GM21360 (cell line): Measurements from ENCODE around the gene DCAF4L1.

ENCODE experiments used
- ATAC-seq: cut with Tn5 transposase; IDR thresholded peaks from one replicate; pipeline ENCODE4 v1.9.1; 2021; ENCODE audit warnings: mild to moderate bottlenecking, moderate library complexity; ENCODE audit not compliant: unreplicated experiment

The DCAF4L1 gene

GRCh38 chr4:41990365-41991111 lies 9.0 kb downstream of the DCAF4L1 start, which contains the start of gene SLC30A9:
SLC30A9 (plus strand) TSS chr4:41990530; CDS start chr4:41990652, 122 bp downstream.
- ATAC-seq, result peak; percentile 98

- no peak for ATAC-seq
Observed at GRCh38 chr4:41991916-41992767, 10.6 kb downstream of the DCAF4L1 start.

DNA sequence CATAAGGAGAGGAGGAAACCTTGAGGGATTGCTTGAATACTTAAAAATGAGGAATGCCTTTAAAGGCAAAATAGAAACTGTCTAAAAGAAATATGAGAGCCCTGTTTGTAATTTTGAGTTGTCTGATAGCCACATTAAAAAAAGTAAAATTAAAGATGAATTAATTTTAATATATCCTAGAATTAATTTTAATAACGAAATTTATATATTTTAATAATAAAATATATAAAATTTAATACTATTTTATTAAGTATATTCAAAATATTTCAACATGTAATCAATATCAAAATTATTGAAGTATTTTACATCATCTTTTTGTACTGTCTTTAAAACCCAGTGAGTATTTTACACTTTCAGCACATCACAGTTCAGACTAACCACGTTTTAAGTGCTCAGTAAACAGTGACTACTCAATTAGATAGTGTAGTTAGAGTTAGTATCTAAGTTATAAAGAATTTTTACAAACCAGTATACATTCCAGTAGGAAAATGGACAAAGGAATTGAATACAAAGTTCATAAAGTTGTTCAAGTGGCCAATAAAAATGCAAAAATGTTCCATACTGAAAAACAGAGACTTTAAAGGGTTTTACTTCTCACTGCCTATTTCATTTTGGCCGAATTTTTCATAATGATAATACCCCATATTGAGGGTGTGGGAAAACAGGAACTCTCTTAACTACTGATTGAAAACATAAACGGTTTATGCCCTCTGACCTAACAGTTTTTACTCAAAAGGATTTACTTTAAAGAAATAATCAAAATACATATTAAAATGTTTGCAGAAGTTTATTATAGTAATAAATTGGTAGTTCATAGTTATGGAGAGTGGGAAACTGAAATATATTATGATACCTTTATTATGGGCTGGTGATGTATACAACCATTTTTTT lies 11.7 kb downstream of the DCAF4L1 start:
- ATAC-seq, result no peak

DNA sequence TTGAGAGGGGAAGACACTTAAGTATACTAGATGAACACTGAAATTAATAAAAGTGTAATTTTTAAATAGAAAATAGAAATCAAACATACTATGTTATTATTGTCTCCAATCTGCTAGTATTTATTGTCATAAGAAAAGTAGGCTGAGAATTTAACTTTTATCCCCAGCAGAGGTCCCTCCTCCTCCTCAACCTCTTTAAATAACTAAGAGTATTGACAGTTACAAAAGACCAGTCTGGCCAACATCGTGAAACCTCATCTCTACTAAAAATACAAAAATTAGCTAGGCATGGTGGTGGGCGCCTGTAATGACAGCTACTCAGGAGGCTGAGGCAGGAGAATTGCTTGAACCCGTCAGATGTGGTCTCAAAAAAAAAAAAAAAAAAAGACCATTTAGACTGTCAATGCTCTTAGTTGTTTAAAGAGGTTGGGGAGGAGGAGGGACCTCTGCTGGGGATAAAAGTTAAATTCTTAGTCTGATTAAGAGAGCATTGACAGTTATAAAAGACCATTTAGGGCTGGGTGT lies 13.0 kb downstream of the DCAF4L1 start:
- no peak for ATAC-seq

DNA sequence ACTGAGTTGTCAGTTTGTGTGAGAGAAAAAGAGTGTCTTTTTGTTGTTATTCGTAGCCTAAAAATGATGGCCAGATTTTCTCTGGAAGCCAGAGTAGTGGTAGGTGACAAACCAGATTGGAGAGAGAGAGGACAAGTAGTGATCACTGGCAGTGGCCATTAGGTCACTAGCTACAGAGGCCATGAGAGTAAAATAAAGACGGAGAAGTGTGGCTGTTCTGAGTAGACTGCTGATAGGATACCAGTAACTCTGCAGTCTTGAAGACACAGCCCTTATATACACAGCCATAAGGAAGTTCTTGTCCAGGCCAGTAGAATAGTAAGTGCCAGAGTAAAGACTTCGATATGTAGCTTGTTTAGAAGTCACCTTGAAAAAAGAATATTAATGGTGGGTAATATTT lies 16.5 kb downstream of the DCAF4L1 start:
- ATAC-seq, result no peak

DNA sequence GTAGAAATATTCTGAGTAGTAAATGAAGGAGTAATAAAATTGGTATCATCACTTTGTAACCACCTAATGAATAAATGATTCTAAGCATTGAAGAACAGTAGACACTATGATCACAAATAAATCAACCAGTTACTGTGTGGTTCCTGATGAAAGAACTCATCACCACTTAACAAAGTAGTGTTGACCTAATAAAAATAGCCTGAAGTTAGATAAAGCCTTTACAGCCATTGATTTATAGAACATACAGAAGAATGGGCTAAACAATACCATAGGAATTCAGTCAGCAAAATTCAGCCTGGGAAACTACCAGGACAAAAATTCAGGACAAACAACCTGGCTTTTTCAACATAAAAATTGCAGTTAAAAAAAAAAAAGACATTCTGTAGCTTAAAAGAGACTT lies 17.8 kb downstream of the DCAF4L1 start:
- ATAC-seq, result no peak

DNA sequence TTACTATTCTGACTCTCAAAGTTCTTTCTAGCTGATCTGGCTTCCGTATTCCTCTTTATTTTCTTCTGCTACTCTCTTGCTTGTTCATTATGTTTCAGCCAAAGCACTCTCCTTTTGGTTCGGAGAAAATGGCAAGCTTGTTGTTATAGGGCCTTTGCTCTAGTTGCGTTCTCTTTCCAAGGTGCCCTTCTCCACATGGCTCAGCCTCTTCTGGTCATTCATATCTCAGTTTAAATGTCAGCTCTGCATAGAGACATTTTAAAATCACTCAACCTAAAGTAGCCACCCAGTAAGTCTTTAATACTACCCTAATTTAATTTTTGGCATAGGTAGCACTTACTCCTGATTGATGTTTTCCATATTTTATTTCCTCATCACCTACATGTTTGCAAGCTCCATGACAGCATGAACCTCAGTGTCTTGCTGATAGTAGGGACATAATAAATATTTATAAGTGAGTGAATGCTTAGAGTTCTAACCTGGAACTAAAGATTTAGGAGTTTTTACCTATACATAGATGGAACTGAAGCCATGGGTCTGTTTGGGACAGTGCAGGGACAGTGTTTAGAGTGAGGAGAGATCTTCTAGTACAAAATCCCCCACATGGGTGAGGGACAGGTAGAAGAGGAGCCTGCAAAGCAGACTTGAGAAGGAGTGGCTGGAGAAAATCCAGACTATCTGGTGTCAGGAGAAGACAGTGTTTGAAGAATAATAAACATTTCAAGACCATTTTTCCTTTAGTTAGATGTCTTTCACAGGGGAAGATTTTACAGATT lies 26.6 kb downstream of the DCAF4L1 start:
- ATAC-seq, result no peak

GRCh38 chr4:42015438-42015837 lies 33.9 kb downstream of the DCAF4L1 start:
- ATAC-seq, result no peak

DNA sequence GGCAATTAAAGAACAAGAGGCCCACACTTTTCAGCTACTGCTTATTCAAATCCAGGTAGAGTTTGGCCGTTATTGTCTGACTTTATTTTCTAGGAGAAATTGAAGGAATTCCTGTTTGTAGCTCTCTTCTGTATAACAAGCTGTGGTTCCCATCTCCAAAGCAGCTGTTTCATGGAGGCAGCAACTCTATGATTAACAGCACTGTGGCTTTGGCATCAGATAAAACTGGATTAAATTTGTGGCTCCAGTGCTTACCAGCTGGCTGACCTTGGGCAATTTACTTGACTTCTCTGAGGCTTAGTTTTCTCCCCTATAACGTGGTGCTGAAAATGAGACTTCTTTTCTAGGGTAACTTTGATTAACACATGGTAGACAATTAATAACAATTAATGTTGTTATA lies 36.9 kb downstream of the DCAF4L1 start:
- ATAC-seq, result no peak
